Lung (tissue), 12 donors: ENCODE measurements around the gene FLT3. TPM values are rescaled to one million over a fixed set of nuclear protein-coding genes. Genes with fewer than 3 reads are reported as not detected.

ENCODE experiments used
- ATAC-seq: fragments of 200-7000 bp; cut with Tn5 transposase; one replicate; pipeline ENCODE4 v1.9.1; 2020; ENCODE audit warnings: moderate number of reproducible peaks; ENCODE audit not compliant: insufficient read depth, low FRiP score
- DNase-seq, 3 donors: peaks; one replicate each; pipeline ENCODE4 v3.0.0-alpha.2; 2013 to 2017
- H3K27ac ChIP-seq, 2 donors: one replicate each; pipeline ENCODE4 v1.5.1; 2013; ENCODE audit warnings: mild to moderate bottlenecking in 2 of 2, moderate library complexity in 2 of 2, control low read depth in 1 of 2, inconsistent platforms in 1 of 2, low read depth in 1 of 2, low read length in 1 of 2
- H3K27me3 ChIP-seq, 3 donors: one replicate each; pipeline ENCODE4 v1.5.1; 2013; ENCODE audit warnings: low read length in 2 of 3; ENCODE audit not compliant: control insufficient read depth in 3 of 3, insufficient read depth in 3 of 3
- H3K36me3 ChIP-seq, 4 donors: one replicate each; pipeline ENCODE4 v1.5.1; 2013; ENCODE audit warnings: low read length in 4 of 4, mild to moderate bottlenecking in 1 of 4, moderate library complexity in 1 of 4; ENCODE audit not compliant: control insufficient read depth in 4 of 4, insufficient read depth in 4 of 4
- H3K4me1 ChIP-seq, 5 donors: one replicate each; pipeline ENCODE4 v1.5.1; 2013; ENCODE audit warnings: low read length in 5 of 5, mild to moderate bottlenecking in 2 of 5, moderate library complexity in 1 of 5; ENCODE audit not compliant: control insufficient read depth in 5 of 5, insufficient read depth in 5 of 5
- H3K4me3 ChIP-seq: one replicate; pipeline ENCODE4 v1.5.1; 2013; ENCODE audit warnings: mild to moderate bottlenecking, control low read depth, moderate library complexity
- H3K9ac ChIP-seq, 2 donors: one replicate each; pipeline ENCODE4 v1.5.1; 2013; ENCODE audit warnings: low read length in 2 of 2, control low read depth in 1 of 2; ENCODE audit not compliant: insufficient read depth in 1 of 2
- H3K9me3 ChIP-seq, 4 donors: one replicate each; pipeline ENCODE4 v1.5.1; 2013; ENCODE audit warnings: low read length in 3 of 4, mild to moderate bottlenecking in 1 of 4, moderate library complexity in 1 of 4; ENCODE audit not compliant: control insufficient read depth in 4 of 4, insufficient read depth in 3 of 4
- WGBS, 2 donors: extraction: QIAGEN DNeasy Blood & Tissue Kit; methylation state at CpG; one replicate each; pipeline ENCODE4 v1.1.7; 2013; 5-methylcytosine and 5-hydroxymethylcytosine counted together
- polyA plus RNA-seq, 2 donors: library from polyadenylated mRNA; stranded (reverse); fragments of 200-250 nt; gene quantifications; one replicate each; pipeline ENCODE4 v1.2.1, GENCODE V29; 2013
- total RNA-seq, 2 donors: library from RNA; depleted of rRNA in 1 of 2; stranded (reverse); fragments of >200 nt in 1 of 2; gene quantifications; one replicate each; pipeline ENCODE4 v1.2.1, GENCODE V29; 2014 to 2021
- TF ChIP-seq, protein P1 (sequence below): IDR thresholded peaks from 2 replicates; pipeline ENCODE4 v1.5.1; 2012; ENCODE audit warnings: mild to moderate bottlenecking; ENCODE audit errors: control extremely low read depth, extremely low read depth
- donor health status: control.
- donor health status: control.
- donor health status: Bipolar disorder and iron deficiency.
- donor health status: healthy.
- donor health status: DM: yes; HTN: yes; CAD: no.

Gene FLT3
- total and polyA plus RNA-seq, 4 donors: 0.43 to 1.9 (median 0.72) TPM

- H3K4me1 ChIP-seq: peaks cover 0 to 4% (median 0%) of the 10 kb centered on the region in 5 donors
- H3K27ac ChIP-seq: no peak overlapping the region
- H3K4me3 ChIP-seq: no peak overlapping the region
- no peaks in the 10 kb centered on the region for H3K9me3 ChIP-seq
- no peaks in the 10 kb centered on the region for H3K36me3 ChIP-seq
- H3K27me3 ChIP-seq: peaks cover 0 to 4% (median 0%) of the 10 kb centered on the region in 3 donors
- TF ChIP-seq, protein P1, sequence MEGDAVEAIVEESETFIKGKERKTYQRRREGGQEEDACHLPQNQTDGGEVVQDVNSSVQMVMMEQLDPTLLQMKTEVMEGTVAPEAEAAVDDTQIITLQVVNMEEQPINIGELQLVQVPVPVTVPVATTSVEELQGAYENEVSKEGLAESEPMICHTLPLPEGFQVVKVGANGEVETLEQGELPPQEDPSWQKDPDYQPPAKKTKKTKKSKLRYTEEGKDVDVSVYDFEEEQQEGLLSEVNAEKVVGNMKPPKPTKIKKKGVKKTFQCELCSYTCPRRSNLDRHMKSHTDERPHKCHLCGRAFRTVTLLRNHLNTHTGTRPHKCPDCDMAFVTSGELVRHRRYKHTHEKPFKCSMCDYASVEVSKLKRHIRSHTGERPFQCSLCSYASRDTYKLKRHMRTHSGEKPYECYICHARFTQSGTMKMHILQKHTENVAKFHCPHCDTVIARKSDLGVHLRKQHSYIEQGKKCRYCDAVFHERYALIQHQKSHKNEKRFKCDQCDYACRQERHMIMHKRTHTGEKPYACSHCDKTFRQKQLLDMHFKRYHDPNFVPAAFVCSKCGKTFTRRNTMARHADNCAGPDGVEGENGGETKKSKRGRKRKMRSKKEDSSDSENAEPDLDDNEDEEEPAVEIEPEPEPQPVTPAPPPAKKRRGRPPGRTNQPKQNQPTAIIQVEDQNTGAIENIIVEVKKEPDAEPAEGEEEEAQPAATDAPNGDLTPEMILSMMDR: no peak
- H3K9ac ChIP-seq: no peak overlapping the region
- no peak for DNase-seq
- ATAC-seq: no peak
- 51 to 68% methylated on average over 4 of the region's 4 CpGs for WGBS, 2 donors
These were observed 57.2 kb downstream of the FLT3 start for GRCh38 chr13:28043224-28043623.

DNA sequence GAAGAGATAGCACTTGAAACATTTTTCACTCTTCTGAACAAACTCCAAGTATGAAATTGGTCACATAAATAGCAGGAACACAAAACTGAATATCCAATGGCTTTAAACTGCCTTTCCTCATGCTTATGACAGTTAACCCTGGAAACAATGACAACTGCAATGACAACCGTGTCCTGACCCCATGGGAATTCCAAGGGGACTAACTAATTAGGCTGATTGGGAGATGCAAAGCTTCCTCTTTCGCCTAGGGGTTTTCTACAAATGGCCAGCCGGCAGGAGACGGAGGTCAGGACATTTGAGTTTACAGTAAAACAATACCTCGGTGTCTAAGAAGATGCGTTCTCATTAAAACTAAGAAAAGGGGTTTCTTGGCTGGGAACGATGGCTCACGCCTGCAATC is 58.9 kb downstream of the FLT3 start:
- 65 to 82% methylated on average over 8 of the region's 8 CpGs for WGBS, 2 donors

DNA sequence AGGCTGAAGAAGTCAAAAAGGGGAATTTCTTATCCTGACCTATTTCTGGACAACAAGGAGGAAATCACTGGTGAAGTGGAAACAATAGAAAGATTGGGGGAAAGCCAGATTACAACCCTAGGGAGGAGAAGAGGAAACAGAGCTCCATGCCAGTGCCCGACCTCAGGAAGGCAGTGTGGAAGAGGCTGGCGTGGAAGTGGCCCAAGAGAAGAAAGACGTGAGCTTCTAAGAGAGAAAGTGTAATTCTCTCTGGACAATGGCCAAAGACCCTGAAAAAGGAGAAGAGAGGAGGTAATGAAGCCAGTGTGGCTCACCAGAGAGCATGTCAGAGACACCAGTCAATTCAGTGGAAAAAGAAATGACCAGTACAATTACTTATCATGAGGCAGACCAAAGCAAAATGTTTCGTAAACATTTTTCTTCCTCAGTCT is 59.3 kb downstream of the FLT3 start:
- ATAC-seq: no peak
- Histone ChIP-seq H3K4me3 (no peak overlapping the region), H3K9me3 (no peaks in the 10 kb centered on the region), H3K9ac (no peak overlapping the region), H3K27ac (no peak overlapping the region), H3K4me1 (peaks cover 0 to 4% (median 0%) of the 10 kb centered on the region in 5 donors), H3K36me3 (no peaks in the 10 kb centered on the region), H3K27me3 (peaks cover 0 to 4% (median 2%) of the 10 kb centered on the region in 3 donors)
- TF ChIP-seq, protein P1: no peak
- no peak for DNase-seq
- WGBS, 2 donors: 29 to 36% methylated on average over 4 of the region's 4 CpGs

More for the DNA sequence above, 58.9 kb downstream of the FLT3 start:
- Histone ChIP-seq H3K27ac (no peak overlapping the region), H3K4me1 (peaks cover 0 to 4% (median 0%) of the 10 kb centered on the region in 5 donors), H3K9ac (no peak overlapping the region), H3K27me3 (peaks cover 0 to 4% (median 2%) of the 10 kb centered on the region in 3 donors), H3K36me3 (no peaks in the 10 kb centered on the region), H3K4me3 (no peak overlapping the region), H3K9me3 (no peaks in the 10 kb centered on the region)
- DNase-seq (no peak), ATAC-seq (no peak)
- TF ChIP-seq, protein P1: no peak

- TF ChIP-seq, protein P1: no peak
- Histone ChIP-seq H3K9ac (no peak overlapping the region), H3K27ac (no peak overlapping the region), H3K36me3 (no peaks in the 10 kb centered on the region), H3K27me3 (peaks cover 0 to 2% (median 0%) of the 10 kb centered on the region in 3 donors), H3K4me3 (no peak overlapping the region), H3K9me3 (no peaks in the 10 kb centered on the region), H3K4me1 (peaks cover 0 to 4% (median 0%) of the 10 kb centered on the region in 5 donors)
- no peak for ATAC-seq
- 74 to 79% methylated on average over 2 of the region's 2 CpGs for WGBS, 2 donors
- no peak for DNase-seq
These were observed 63.0 kb downstream of the FLT3 start for GRCh38 chr13:28037399-28037798.
